NCI-H1105 treated with DMSO at 0.1 percent for 48 hours (cell line): ENCODE results near the gene COPG1.
"Not testable (repeated sequence)": the region's sequence is repeated elsewhere in the genome, so short reads cannot be mapped to it uniquely, and the experiment has no call there.

ENCODE experiments used
- DNase-seq: peaks from one replicate; lab custom pipeline; 2025; lab: John Stamatoyannopoulos, UW

Gene COPG1

GRCh38 chr3:129249284-129250065 is at the start of gene COPG1:
TSS of gene COPG1 (plus strand) at chr3:129249606. CDS start at chr3:129249710, 104 bp downstream.
- peak; percentile 88 for DNase-seq

- DNase-seq = no peak
Observed at GRCh38 chr3:129204473-129204872, 44.9 kb upstream of the COPG1 start.

- DNase-seq = no peak
Observed at GRCh38 chr3:129205109-129205832, 44.1 kb upstream of the COPG1 start.

GRCh38 chr3:129207479-129207878 is 41.9 kb upstream of the COPG1 start:
- no peak for DNase-seq

GRCh38 chr3:129211345-129211744 is 38.1 kb upstream of the COPG1 start:
- DNase-seq = no peak

- peak; percentile 85 for DNase-seq
Observed at GRCh38 chr3:129211772-129212171, 37.6 kb upstream of the COPG1 start.

GRCh38 chr3:129213238-129213637 is 36.2 kb upstream of the COPG1 start:
- no peak for DNase-seq

GRCh38 chr3:129218742-129219141 is 30.7 kb upstream of the COPG1 start:
- no peak for DNase-seq

GRCh38 chr3:129224387-129224786 is 25.0 kb upstream of the COPG1 start:
- not testable (repeated sequence) for DNase-seq

GRCh38 chr3:129224984-129225393 is 24.4 kb upstream of the COPG1 start:
- no peak for DNase-seq

- no peak for DNase-seq
Observed at GRCh38 chr3:129226374-129226773, 23.0 kb upstream of the COPG1 start.

GRCh38 chr3:129228891-129229585 is 20.4 kb upstream of the COPG1 start:
- DNase-seq = no peak

GRCh38 chr3:129230311-129231019 is 18.9 kb upstream of the COPG1 start:
- no peak for DNase-seq

- no peak for DNase-seq
Observed at GRCh38 chr3:129231331-129232119, 17.9 kb upstream of the COPG1 start.

- no peak for DNase-seq
Observed at GRCh38 chr3:129233538-129233937, 15.9 kb upstream of the COPG1 start.

GRCh38 chr3:129234441-129234840 is 15.0 kb upstream of the COPG1 start:
- no peak for DNase-seq

- no peak for DNase-seq
Observed at GRCh38 chr3:129235344-129235917, 14.0 kb upstream of the COPG1 start.

GRCh38 chr3:129238945-129239705 is 10.3 kb upstream of the COPG1 start:
- DNase-seq = no peak

GRCh38 chr3:129239991-129240390 is 9.4 kb upstream of the COPG1 start:
- no peak for DNase-seq

- DNase-seq = no peak
Observed at GRCh38 chr3:129240436-129240835, 9.0 kb upstream of the COPG1 start.
